T-helper 1 cell treated with Interleukin-12 subunit alpha and Interleukin-12 subunit beta and Interleukin-4 antibody, amounts not matched to agents 30 μg/mL and 1 μg/mL, for 36 hours (primary cell): ENCODE results near the gene ADAMTS5.

Experiments used
- H3K27ac Mint-ChIP-seq: one replicate; pipeline ENCODE4 v1.8.0; 2021; ENCODE audit warnings: mild to moderate bottlenecking, mixed read lengths
- H3K27me3 Mint-ChIP-seq: one replicate; pipeline ENCODE4 v1.8.0; 2021; ENCODE audit warnings: low read depth, mixed read lengths
- H3K36me3 Mint-ChIP-seq: one replicate; pipeline ENCODE4 v1.8.0; 2021; ENCODE audit warnings: low read depth, mixed read lengths
- H3K4me1 Mint-ChIP-seq: one replicate; pipeline ENCODE4 v1.8.0; 2021; ENCODE audit warnings: low read depth, mixed read lengths
- H3K4me3 Mint-ChIP-seq: one replicate; pipeline ENCODE4 v1.8.0; 2021; ENCODE audit warnings: mild to moderate bottlenecking, moderate library complexity, mixed read lengths
- H3K9me3 Mint-ChIP-seq: one replicate; pipeline ENCODE4 v1.8.0; 2021; ENCODE audit warnings: mixed read lengths

ADAMTS5 gene

GRCh38 chr21:26961698-26962097 is 5.2 kb downstream of the ADAMTS5 start:
- H3K4me1 Mint-ChIP-seq, result no peaks in the 10 kb centered on the region
- no peaks in the 10 kb centered on the region for H3K36me3 Mint-ChIP-seq
- H3K9me3 Mint-ChIP-seq, result no peaks in the 10 kb centered on the region
- no peak overlapping the region for H3K4me3 Mint-ChIP-seq
- peaks cover 22% of the 10 kb centered on the region for H3K27me3 Mint-ChIP-seq
- no peak overlapping the region for H3K27ac Mint-ChIP-seq

- H3K4me3 Mint-ChIP-seq, result no peak overlapping the region
- H3K27ac Mint-ChIP-seq, result no peak overlapping the region
- H3K4me1 Mint-ChIP-seq, result no peaks in the 10 kb centered on the region
- H3K36me3 Mint-ChIP-seq, result no peaks in the 10 kb centered on the region
- H3K9me3 Mint-ChIP-seq, result no peaks in the 10 kb centered on the region
- H3K27me3 Mint-ChIP-seq, result peaks cover 5% of the 10 kb centered on the region
These were observed 8.1 kb downstream of the ADAMTS5 start for GRCh38 chr21:26958788-26959187.

GRCh38 chr21:26956813-26957212 is 10.1 kb downstream of the ADAMTS5 start:
- Mint-ChIP-seq H3K27me3 (peaks cover 2% of the 10 kb centered on the region), H3K4me1 (no peaks in the 10 kb centered on the region), H3K27ac (no peak overlapping the region), H3K9me3 (no peaks in the 10 kb centered on the region), H3K36me3 (no peaks in the 10 kb centered on the region), H3K4me3 (no peak overlapping the region)

- Mint-ChIP-seq H3K27me3 (no peaks in the 10 kb centered on the region), H3K27ac (no peak overlapping the region), H3K9me3 (no peaks in the 10 kb centered on the region), H3K4me3 (no peak overlapping the region), H3K36me3 (no peaks in the 10 kb centered on the region), H3K4me1 (no peaks in the 10 kb centered on the region)
These were observed 10.7 kb downstream of the ADAMTS5 start for GRCh38 chr21:26956216-26956615.

- Mint-ChIP-seq H3K36me3 (no peaks in the 10 kb centered on the region), H3K9me3 (no peaks in the 10 kb centered on the region), H3K4me1 (no peaks in the 10 kb centered on the region), H3K27ac (no peak overlapping the region), H3K4me3 (no peak overlapping the region), H3K27me3 (no peaks in the 10 kb centered on the region)
These were observed 12.2 kb downstream of the ADAMTS5 start for GRCh38 chr21:26954662-26955121.

GRCh38 chr21:26952374-26953066 is 14.4 kb downstream of the ADAMTS5 start:
- Mint-ChIP-seq H3K36me3 (no peaks in the 10 kb centered on the region), H3K27me3 (no peaks in the 10 kb centered on the region), H3K4me3 (no peak overlapping the region), H3K4me1 (no peaks in the 10 kb centered on the region), H3K9me3 (no peaks in the 10 kb centered on the region), H3K27ac (no peak overlapping the region)

- Mint-ChIP-seq H3K27ac (no peak overlapping the region), H3K4me3 (no peak overlapping the region), H3K4me1 (no peaks in the 10 kb centered on the region)
These were observed 17.1 kb downstream of the ADAMTS5 start for GRCh38 chr21:26949830-26950229.

GRCh38 chr21:26948194-26948593 is 18.7 kb downstream of the ADAMTS5 start:
- H3K27ac Mint-ChIP-seq, result no peak overlapping the region
- no peaks in the 10 kb centered on the region for H3K36me3 Mint-ChIP-seq
- H3K27me3 Mint-ChIP-seq, result no peaks in the 10 kb centered on the region
- H3K4me1 Mint-ChIP-seq, result no peaks in the 10 kb centered on the region
- H3K9me3 Mint-ChIP-seq, result no peaks in the 10 kb centered on the region
- H3K4me3 Mint-ChIP-seq, result no peak overlapping the region

More at GRCh38 chr21:26949830-26950229, 17.1 kb downstream of the ADAMTS5 start:
- no peaks in the 10 kb centered on the region for H3K36me3 Mint-ChIP-seq
- H3K27me3 Mint-ChIP-seq, result no peaks in the 10 kb centered on the region
- H3K9me3 Mint-ChIP-seq, result no peaks in the 10 kb centered on the region

- Mint-ChIP-seq H3K27ac (no peak overlapping the region), H3K36me3 (no peaks in the 10 kb centered on the region), H3K9me3 (no peaks in the 10 kb centered on the region), H3K27me3 (no peaks in the 10 kb centered on the region), H3K4me3 (no peak overlapping the region), H3K4me1 (no peaks in the 10 kb centered on the region)
These were observed 20.0 kb downstream of the ADAMTS5 start for GRCh38 chr21:26946744-26947446.

- H3K27me3 Mint-ChIP-seq, result no peaks in the 10 kb centered on the region
- H3K27ac Mint-ChIP-seq, result no peak overlapping the region
- no peaks in the 10 kb centered on the region for H3K36me3 Mint-ChIP-seq
- H3K9me3 Mint-ChIP-seq, result no peaks in the 10 kb centered on the region
- H3K4me1 Mint-ChIP-seq, result no peaks in the 10 kb centered on the region
- no peak overlapping the region for H3K4me3 Mint-ChIP-seq
These were observed 20.8 kb downstream of the ADAMTS5 start for GRCh38 chr21:26945916-26946675.

GRCh38 chr21:26943921-26944320 is 23.0 kb downstream of the ADAMTS5 start:
- Mint-ChIP-seq H3K4me3 (no peak overlapping the region), H3K27me3 (no peaks in the 10 kb centered on the region), H3K36me3 (no peaks in the 10 kb centered on the region), H3K4me1 (no peaks in the 10 kb centered on the region), H3K9me3 (no peaks in the 10 kb centered on the region), H3K27ac (no peak overlapping the region)

- Mint-ChIP-seq H3K4me1 (no peaks in the 10 kb centered on the region), H3K9me3 (no peaks in the 10 kb centered on the region), H3K36me3 (no peaks in the 10 kb centered on the region), H3K4me3 (no peak overlapping the region), H3K27me3 (no peaks in the 10 kb centered on the region), H3K27ac (no peak overlapping the region)
These were observed 25.5 kb downstream of the ADAMTS5 start for GRCh38 chr21:26941421-26941820.

- Mint-ChIP-seq H3K36me3 (no peaks in the 10 kb centered on the region), H3K27ac (no peak overlapping the region), H3K4me1 (no peaks in the 10 kb centered on the region), H3K4me3 (no peak overlapping the region), H3K9me3 (no peaks in the 10 kb centered on the region), H3K27me3 (no peaks in the 10 kb centered on the region)
These were observed 27.2 kb downstream of the ADAMTS5 start for GRCh38 chr21:26939601-26940111.

- H3K36me3 Mint-ChIP-seq, result no peaks in the 10 kb centered on the region
- no peaks in the 10 kb centered on the region for H3K9me3 Mint-ChIP-seq
- no peak overlapping the region for H3K4me3 Mint-ChIP-seq
- H3K4me1 Mint-ChIP-seq, result no peaks in the 10 kb centered on the region
- no peaks in the 10 kb centered on the region for H3K27me3 Mint-ChIP-seq
- no peak overlapping the region for H3K27ac Mint-ChIP-seq
These were observed 30.2 kb downstream of the ADAMTS5 start for GRCh38 chr21:26936641-26937040.
